ENCODE measurements around the gene FAM168A. TPM values are rescaled to one million over a fixed set of nuclear protein-coding genes. Genes with fewer than 3 reads are reported as not detected.

FAM168A gene
- polyA plus RNA-seq, 5 donors, result 32.8 to 41.7 (median 38.3) TPM

GRCh38 chr11:73402834-73403185, 195.1 kb downstream of the FAM168A start:
- no peak for DNase-seq

- no peak for DNase-seq
These were observed 195.7 kb downstream of the FAM168A start for GRCh38 chr11:73401924-73402833.

- DNase-seq, result no peak
These were observed 196.5 kb downstream of the FAM168A start for GRCh38 chr11:73401217-73401923.

- DNase-seq, result no peak
These were observed 197.6 kb downstream of the FAM168A start for GRCh38 chr11:73400293-73400692.

- no peak for DNase-seq
These were observed 198.3 kb downstream of the FAM168A start for GRCh38 chr11:73399636-73400035.

GRCh38 chr11:73399159-73399590, 198.7 kb downstream of the FAM168A start:
- no peak for DNase-seq

GRCh38 chr11:73398721-73399120, 199.2 kb downstream of the FAM168A start:
- no peak for DNase-seq

GRCh38 chr11:73398132-73398526, 199.8 kb downstream of the FAM168A start:
- no peak for DNase-seq

GRCh38 chr11:73397468-73398131, 200.3 kb downstream of the FAM168A start:
- no peak for DNase-seq

- DNase-seq, result no peak
These were observed 200.9 kb downstream of the FAM168A start for GRCh38 chr11:73396985-73397384.

- DNase-seq, result no peak
These were observed 201.5 kb downstream of the FAM168A start for GRCh38 chr11:73396251-73396930.

- DNase-seq, result no peak
These were observed 202.4 kb downstream of the FAM168A start for GRCh38 chr11:73395297-73396208.

- DNase-seq, result no peak
These were observed 203.3 kb downstream of the FAM168A start for GRCh38 chr11:73394416-73395296.

- peak; percentile 47 to 62 for DNase-seq
These were observed 204.2 kb downstream of the FAM168A start for GRCh38 chr11:73393479-73394415.

- DNase-seq, result no peak
These were observed 204.9 kb downstream of the FAM168A start for GRCh38 chr11:73393011-73393380.

GRCh38 chr11:73392108-73393010, 205.6 kb downstream of the FAM168A start:
- DNase-seq, result no peak

- no peak for DNase-seq
These were observed 206.2 kb downstream of the FAM168A start for GRCh38 chr11:73391665-73392064.
